GM18951 (cell line): ENCODE measurements around the gene AUTS2.

ENCODE experiments used
- POLR2A ChIP-seq: IDR thresholded peaks from 4 replicates; pipeline ENCODE4 v1.6.1; 2011; ENCODE audit warnings: mild to moderate bottlenecking; ENCODE audit not compliant: insufficient read length, insufficient read depth; ENCODE audit errors: extremely low read depth
- in situ Hi-C: fragments of 300-500 bp; cut with MboI; formaldehyde crosslinking; loops from one replicate; pipeline ENCODE4 v1.12.0; 2022; ENCODE audit warnings: low sequenced_read_pairs, mixed read lengths, inconsistent platforms; ENCODE audit not compliant: unreplicated experiment

AUTS2 gene

DNA sequence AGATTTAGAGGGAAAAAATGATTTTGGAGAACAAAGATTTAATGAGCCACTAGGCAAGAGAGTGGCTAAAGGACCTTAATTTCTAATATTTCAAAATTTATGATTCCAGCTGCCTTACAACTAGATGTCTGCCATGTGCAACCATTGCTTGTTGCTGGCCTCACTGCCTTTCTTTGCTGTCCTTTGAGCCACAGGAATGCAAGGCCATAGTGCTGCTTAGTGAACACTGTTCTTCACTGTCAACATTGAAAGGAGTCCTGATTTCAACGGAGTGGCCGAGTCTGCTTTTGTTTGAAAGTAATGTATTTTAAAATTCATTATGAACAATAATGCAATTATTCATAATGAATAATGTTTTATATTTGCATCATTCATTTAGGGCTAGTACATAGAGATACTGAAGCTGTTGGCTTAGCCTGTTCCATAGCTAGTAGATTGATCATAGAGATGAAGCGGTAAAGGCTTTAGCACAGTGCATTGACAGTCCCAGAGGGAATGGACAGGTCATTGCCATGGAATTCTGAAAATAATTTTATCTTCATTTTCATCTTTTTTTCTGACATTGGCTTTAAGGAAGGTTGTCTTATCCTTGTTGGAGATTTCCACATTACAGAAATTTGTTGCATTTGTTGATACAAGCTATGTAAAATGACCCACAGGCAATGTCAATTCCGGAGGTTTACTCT, 544.1 kb downstream of the AUTS2 start:
- in situ Hi-C loops, result no loop called here
- TF ChIP-seq POLR2A, result no peak

DNA sequence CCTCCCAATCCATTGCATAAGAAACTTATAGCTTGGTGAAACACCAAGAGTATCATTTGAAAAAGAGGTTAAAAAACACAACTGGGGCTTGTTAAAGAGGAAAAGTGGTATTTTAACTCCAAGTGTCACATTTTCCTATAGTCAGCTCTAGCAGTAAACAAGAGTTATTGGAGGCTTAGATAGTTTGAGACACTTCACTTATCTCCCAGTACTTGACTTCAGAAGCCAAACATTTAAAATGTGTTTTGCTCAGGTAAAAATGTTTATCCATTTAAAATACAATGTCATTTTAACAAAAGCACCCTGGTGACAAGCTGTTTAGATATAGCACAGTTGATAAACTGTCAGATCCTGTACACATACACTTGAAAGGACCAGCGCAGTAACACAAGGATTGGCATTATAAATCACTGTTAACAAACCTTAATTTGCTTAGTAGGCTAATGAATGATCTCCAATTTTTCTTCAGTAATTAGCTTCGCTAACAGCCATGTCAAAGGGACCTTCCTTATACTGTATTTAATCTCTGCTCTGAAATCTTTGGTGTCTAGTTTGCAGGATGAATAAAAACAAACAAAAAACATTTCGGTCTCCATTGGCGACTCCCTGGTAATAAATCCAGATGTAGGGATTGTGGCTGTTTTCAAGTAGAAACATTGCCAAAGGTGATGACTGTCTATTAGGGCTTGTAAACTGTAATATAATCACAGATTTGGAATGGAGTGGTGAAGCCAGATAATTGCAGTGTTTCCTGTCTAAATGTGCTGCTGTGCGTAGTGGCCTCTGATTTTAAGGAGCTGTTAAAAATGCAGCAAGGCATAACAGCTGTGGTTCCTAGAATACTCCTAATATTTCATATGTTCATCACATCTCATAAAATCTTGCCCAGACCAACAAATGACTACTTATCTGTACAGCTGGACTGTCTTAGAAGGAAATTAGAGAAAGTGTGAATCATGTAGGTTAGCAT, 545.1 kb downstream of the AUTS2 start:
- TF ChIP-seq POLR2A, result no peak
- in situ Hi-C loops, result no loop called here

DNA sequence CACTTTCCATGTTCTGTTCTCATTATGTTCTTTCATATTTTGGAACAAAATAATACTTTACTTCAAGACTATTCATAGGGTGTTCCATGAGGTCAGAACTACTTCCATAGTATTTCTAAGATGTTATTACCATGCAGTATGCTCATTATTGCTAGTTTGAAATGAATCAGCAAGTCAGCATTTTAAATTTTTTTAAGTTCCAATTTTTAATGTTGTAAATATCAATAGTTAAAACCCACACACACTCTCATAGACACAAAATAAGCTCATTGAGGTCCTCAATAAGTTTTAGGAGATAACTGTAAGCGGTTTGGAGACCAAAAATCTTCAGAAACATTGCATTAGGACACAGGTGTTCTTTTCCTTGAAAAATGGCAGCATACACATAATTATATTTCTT, 550.7 kb downstream of the AUTS2 start:
- in situ Hi-C loops, result no loop called here

DNA sequence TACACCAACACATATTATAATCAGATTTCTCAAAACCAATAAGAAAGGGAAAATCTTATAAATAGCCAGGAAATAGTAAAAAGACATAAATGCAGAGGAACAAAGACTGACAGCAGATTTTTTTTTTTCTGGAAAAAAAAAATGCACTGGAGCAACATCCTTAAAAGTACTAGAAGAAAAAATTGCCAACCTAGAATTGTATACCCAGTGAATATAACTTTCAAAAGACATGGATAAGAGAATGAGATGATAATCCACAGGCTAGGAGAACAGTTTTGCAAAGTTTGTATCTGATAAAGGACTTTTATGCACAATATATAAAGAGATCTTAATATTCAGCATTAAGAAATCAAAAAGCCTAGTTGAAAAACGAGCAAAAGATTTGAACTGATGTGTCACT, 554.0 kb downstream of the AUTS2 start:
- TF ChIP-seq POLR2A, result no peak
- in situ Hi-C loops, result no loop called here

More for the DNA sequence above, 550.7 kb downstream of the AUTS2 start:
- no peak for TF ChIP-seq POLR2A

DNA sequence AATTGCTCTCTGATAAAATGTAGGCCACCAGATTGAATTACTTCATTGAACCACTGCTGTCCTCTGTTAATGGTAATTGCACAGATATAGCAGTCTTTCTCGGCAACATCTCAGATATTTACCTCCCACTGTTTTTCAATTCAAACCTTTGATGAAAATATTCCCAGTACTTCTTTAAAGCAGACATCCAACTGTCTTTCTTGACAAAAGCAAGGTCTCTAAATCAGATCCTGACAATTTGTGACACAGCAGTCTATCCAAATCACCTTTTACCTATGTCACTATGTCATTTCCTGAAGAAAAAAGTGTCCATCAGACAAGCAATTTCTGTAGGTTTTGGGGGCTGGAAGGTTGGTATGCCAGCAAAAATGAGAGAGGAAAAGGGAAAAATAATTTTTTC, 555.7 kb downstream of the AUTS2 start:
- in situ Hi-C loops, result no loop called here
- no peak for TF ChIP-seq POLR2A

DNA sequence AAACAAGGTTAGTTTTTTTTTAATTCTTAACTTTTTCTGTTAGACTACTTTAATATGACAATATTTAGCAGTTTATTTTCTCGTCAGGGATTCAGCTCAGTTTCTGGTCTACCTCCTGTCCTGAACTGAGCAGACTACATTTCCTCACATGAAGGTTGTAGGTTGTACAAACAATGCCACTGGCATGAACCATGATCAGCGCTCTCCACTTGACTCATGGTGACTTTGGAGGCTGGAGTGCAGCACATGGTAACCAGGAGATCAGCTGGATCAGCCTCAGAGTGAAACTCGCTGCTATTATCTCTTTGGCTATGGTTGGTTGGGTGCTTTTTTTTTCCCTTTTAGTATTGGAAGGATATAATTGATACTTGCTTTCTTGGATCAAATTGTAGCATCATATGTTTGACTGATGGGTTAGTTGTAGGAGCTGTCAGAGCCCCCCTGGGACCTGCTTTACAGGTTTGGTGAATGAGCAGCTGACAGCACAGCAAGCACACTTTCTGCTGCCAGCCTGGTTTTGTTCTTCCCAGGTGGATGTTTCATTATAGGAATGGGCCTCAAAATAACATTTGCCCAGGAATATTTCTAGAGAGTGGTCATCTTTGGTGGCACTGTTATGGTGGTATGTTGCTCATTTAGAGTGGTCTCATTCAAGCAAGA, 556.4 kb downstream of the AUTS2 start:
- in situ Hi-C loops, result no loop called here
- TF ChIP-seq POLR2A, result no peak

DNA sequence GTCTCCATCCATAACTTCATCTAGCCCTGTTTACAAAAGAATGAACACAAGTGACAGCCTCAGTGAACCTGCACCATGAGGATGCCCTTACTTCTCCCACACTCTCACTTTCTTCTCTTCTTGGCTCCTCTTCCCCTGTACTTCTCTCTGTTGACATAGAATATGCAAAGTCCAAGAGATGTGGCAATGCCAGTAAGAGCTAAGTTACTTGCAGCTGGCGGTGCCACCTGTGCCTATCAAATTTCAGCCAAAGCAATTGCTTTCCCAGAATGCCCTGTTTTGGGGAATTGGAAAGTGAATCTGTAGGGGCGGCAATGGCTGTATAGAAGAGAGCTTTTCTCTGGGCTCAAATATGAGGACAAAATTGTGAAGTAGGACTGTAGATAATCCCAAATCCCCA, 557.8 kb downstream of the AUTS2 start:
- in situ Hi-C loops, result no loop called here
- TF ChIP-seq POLR2A, result no peak

DNA sequence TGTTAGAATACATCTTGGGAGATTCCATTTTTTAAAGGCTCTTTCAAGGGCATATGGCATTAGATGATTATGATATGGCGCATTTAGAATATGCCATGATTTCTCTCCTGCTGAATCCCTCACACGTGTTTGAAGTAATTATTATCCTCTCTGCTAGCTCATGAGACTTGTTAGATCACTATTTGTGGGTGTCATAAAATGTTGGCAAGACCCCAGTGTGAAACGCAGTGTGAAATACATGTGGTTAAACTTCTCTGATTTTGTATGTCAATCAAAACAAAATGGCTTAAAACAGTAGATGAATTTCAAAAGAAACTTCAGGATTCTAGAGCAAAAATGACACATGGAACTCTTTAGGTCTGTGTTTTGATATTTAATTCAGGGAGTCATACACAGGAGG, 560.8 kb downstream of the AUTS2 start:
- in situ Hi-C loops, result no loop called here
- TF ChIP-seq POLR2A, result no peak

DNA sequence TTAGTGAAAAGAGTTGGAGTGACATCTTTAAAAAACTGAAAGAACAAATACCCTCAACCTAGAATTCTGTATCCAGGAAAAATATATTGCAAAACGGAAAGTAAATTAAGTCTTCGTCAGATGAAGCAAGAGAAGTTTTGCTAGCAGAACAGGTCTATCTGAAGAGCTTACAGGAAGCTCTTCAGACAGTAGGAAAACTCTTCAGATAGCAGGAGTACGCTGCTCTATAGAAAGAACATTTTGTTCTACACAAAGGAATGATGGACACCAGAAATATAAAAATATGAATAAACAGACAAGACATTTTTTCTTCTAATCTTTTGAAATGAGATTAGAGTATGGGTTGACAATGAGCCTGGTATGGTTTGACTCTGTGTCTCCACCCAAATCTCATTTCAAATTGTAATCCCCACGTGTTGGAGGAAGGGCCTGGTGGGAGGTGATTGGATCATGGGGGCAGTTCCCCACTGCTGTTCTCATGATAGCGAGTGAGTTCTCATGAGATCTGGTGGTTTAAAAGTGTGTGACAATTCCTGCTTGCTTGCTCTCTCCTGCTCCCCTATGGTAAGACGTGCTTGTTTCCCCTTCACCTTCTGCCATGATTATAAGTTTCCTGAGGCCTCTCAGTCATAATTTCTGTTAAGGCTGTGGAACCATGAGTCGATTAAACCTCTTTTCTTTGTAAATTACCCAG, 567.3 kb downstream of the AUTS2 start:
- in situ Hi-C loops, result no loop called here
- TF ChIP-seq POLR2A, result no peak

DNA sequence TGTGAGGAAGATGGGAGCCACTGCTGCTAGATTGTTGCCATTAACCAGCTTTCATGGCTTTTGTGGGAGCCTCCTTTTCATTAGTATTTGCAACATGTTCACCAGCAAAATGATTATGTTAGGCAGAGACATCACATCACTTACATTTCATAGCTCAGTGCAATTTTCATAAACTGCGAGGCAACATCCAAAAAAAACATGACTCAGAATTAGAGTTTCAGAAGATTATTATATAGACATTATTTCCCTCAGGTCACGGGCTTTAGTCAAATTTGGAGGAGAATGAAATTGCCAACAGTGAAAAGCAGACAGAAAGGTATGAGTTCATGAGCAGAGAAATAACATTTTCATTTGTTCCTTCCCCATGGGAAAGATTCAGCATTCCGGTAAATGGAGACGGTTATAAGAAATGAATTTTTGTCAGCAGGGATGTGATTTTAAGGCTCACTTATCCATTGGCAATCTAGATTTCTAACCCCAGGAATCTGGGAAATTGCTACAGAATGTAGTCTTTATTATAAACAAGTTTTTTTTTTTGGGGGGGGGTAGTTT, 573.2 kb downstream of the AUTS2 start:
- no peak for TF ChIP-seq POLR2A
- in situ Hi-C loops, result no loop called here

DNA sequence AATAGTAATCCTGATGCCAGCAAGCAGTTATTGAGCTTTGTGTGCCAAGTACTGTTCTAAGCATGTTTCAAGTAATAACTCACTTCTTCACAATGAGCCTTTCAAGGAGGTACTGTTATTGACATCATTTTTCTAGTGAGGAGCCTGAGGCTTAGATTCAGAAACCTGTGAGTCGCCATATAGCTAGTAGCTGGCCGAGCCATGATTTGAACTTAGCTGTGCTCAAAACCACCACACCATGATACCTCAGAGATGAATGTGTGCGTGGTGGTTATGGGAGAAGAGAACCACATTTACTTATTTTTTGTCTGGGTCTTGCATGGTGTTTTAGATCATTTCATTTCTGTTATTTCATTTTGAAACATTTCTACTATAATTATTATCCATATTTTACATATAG, 578.9 kb downstream of the AUTS2 start:
- in situ Hi-C loops, result no loop called here

DNA sequence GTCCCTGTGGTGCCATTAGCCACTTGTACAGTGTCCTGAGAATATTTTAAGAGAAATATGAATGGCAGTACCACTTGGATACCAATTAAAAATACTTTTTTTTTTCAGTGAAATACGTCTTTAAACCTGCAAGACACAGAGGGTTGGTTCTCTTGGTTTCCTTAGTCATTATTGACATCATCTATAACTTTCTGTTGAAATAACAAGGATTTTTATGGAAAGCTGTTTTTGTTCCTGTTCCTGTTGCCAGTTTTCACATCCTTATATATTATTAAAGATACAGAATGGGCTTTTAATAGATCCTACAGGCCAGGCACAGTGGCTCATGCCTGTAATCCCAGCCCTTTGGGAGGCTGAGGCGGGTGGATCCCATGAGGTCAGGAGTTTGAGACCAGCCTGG, 579.9 kb downstream of the AUTS2 start:
- in situ Hi-C loops, result no loop called here
- TF ChIP-seq POLR2A, result no peak

More for the DNA sequence above, 578.9 kb downstream of the AUTS2 start:
- no peak for TF ChIP-seq POLR2A
